Kidney (tissue), 22 donors: ENCODE data around the gene SIGLEC6. TPM values are rescaled to one million over a fixed set of nuclear protein-coding genes. Genes with fewer than 3 reads are reported as not detected.

Experiments
- DNase-seq, 5 donors: peaks; one replicate each; pipeline ENCODE4 v3.0.0-alpha.2; 2013 to 2020
- FAIRE-seq: peaks from 2 replicates; lab custom pipeline; 2012; peaks lifted over from hg19 to GRCh38; lab: Jason Lieb, UNC
- H3K27ac ChIP-seq, 2 donors: one replicate each; pipeline ENCODE4 v1.7.0; 2013; ENCODE audit warnings: low read depth in 2 of 2, low read length in 2 of 2, inconsistent platforms in 1 of 2
- H3K27me3 ChIP-seq: one replicate; pipeline ENCODE4 v1.7.1; 2013; ENCODE audit warnings: low read length, inconsistent platforms; ENCODE audit not compliant: control insufficient read depth, insufficient read depth
- H3K36me3 ChIP-seq, 3 donors: one replicate each; pipeline versions ENCODE4 v1.7.0 to v1.7.1; 2013; ENCODE audit warnings: low read length in 3 of 3, control low read depth in 1 of 3, inconsistent platforms in 1 of 3; ENCODE audit not compliant: insufficient read depth in 3 of 3, control insufficient read depth in 2 of 3
- H3K4me1 ChIP-seq, 3 donors: one replicate each; pipeline versions ENCODE4 v1.7.0 to v1.7.1; 2013; ENCODE audit warnings: low read length in 3 of 3, inconsistent platforms in 1 of 3, low read depth in 1 of 3; ENCODE audit not compliant: control insufficient read depth in 2 of 3, insufficient read depth in 2 of 3
- H3K4me3 ChIP-seq, 3 donors: one replicate each; pipeline versions ENCODE4 v1.7.0 to v1.8.1; 2013; ENCODE audit warnings: low read length in 3 of 3, control low read depth in 1 of 3, inconsistent platforms in 1 of 3
- H3K9ac ChIP-seq, 3 donors: one replicate each; pipeline versions ENCODE4 v1.7.0 to v1.7.1; 2013; ENCODE audit warnings: low read length in 3 of 3, control low read depth in 1 of 3, inconsistent platforms in 1 of 3
- H3K9me3 ChIP-seq, 3 donors: one replicate each; pipeline versions ENCODE4 v1.7.0 to v1.7.1; 2013; ENCODE audit warnings: low read length in 3 of 3, control low read depth in 1 of 3, inconsistent platforms in 1 of 3; ENCODE audit not compliant: control insufficient read depth in 2 of 3, insufficient read depth in 1 of 3
- CTCF ChIP-seq: IDR thresholded peaks from 3 replicates; pipeline ENCODE4 v1.5.1; 2012; ENCODE audit warnings: mild to moderate bottlenecking, moderate library complexity, borderline replicate concordance; ENCODE audit not compliant: insufficient read depth; ENCODE audit errors: extremely low read depth
- intact Hi-C: fragments of 100-400 bp; cut with DNase I; formaldehyde crosslinking; loops from one replicate; pipeline ENCODE4 v1.11.1; 2022
- long read RNA-seq, 10 donors: library from polyadenylated mRNA in 1 of 10; unstranded in 1 of 10; transcript quantifications; one replicate each; pipeline ENCODE4 v2.0.0 and lab custom pipeline, GENCODE V29; 2021 to 2026
- polyA plus RNA-seq: library from polyadenylated mRNA; stranded (reverse); fragments of 350-450 nt; fragmentation: Illumina TruSeq; extraction: RNeasy Lipid Tissue Mini Kit (QIAGEN cat#74804); gene quantifications from one replicate; pipeline ENCODE4 v1.2.3, GENCODE V29; 2014; ENCODE audit warnings: low read depth, low replicate concordance; ENCODE audit not compliant: insufficient read depth
- total RNA-seq: library from RNA; stranded (reverse); fragmentation: NEBNext Ultra II Directional; extraction: Animal tissue kit (Norgen Biotek cat#: 25700); gene quantifications from one replicate; pipeline ENCODE4 v1.2.1, GENCODE V29; 2021
- donor health status: control.
- donor health status: control.
- donor health status: control.
- donor health status: control.
- donor health status: control.
- donor health status: DM: yes; HTN: yes; CAD: no.
- donor health status: Normal renal cell carcinoma (clear cell type).

The SIGLEC6 gene
- total RNA-seq = 4.8 TPM
- polyA plus RNA-seq = not detected
- long read RNA-seq, donor 1 = 0 reads
- long read RNA-seq, donor 2 = 0 reads
- long read RNA-seq, donor 3 = 0 reads
- long read RNA-seq, donor 4 = 0 reads
- long read RNA-seq, donor 5 = 0 reads
- long read RNA-seq, donor 6 = 0 reads
- long read RNA-seq, donor 7 = 0 reads
- long read RNA-seq, donor 8 = 0 reads
- long read RNA-seq, donor 9 = 0 reads
- long read RNA-seq, donor 10 = 0 reads

DNA sequence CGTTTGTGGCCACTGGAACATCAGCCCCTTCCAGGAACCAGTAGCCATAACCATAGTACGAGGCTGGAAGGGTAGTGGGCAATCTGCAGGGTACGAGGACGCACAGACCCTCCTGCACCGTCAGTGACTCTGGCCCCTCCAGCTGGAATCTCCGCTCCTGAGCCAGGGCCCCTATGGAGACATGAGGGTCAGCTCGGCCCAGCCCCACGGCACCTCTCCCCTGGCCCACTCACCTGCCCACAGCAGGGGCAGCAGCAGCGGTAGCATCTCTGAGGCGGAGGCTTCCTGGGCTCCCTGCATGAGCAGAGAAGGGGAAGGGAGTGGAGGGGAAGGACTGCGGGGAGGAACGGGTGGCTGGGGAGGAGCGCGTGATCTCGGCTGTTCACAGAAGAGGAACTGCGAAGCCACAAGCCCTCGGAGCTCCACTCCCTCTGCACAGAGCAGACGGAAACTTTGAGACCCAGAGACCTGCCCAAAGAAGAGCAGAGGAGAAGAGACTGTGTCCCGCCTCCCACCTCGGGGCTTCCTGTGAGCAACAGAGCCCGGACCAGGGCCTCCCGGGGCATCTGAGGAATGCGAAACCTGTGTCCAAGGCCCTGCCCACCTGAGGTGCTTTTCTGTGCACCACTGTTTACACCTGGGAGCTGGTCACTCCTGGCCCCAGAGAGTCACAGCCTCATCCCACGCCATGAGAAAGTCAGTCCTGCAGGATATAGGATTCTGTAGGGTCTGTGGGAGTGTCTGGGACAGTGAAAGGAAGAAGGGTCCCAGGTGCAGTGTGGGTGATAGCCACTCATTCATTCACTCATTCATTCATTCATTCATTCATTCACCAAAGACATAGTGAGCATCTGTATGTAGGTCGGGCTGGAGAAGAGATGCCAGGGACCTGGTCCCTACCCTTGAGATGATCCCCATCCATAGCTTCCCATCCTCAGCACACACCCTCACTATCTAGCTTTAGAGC is at the start of gene SIGLEC6:
Gene SIGLEC6 (minus strand): TSS at position 322 of the 967 bp plus-strand sequence. CDS start 22 bp downstream, at position 300.
- Histone ChIP-seq H3K9ac (no peak within 1 kb of the TSS), H3K4me3 (no peak within 1 kb of the TSS), H3K4me1 (no peaks in the 10 kb centered on the region), H3K27ac (no peak within 1 kb of the TSS), H3K36me3 (no peaks in the 10 kb centered on the region), H3K9me3 (no peaks in the 10 kb centered on the region), H3K27me3 (peaks cover 3% of the 10 kb centered on the region)
- FAIRE-seq = no peak
- intact Hi-C loops = no loop called here
- TF ChIP-seq CTCF = no peak
- DNase-seq = peak in 2 of 5 donors; percentile 8 to 78

DNA sequence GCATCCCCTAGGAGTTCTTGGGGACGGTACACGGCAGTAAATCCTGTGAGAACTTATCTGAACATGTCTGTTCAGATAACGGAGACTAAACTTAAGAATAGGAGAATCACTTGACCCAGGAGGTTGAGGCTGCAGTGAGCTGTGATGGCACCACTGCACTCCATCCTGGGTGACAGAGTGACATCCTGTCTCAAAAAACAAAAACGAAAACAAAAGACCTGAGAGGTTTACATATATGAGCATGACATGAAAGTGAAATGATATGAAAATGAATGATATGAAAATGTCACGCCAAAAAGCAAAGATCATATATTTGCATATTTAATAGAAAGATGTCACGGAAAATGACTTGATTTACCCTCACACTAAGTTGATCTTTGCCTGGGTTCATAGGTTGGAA is 45.4 kb upstream of the SIGLEC6 start:
- no peak for TF ChIP-seq CTCF
- DNase-seq (no peak), FAIRE-seq (no peak)
- H3K4me3 ChIP-seq = no peak overlapping the region
- H3K27ac ChIP-seq = no peak overlapping the region
- H3K27me3 ChIP-seq = no peaks in the 10 kb centered on the region
- no peaks in the 10 kb centered on the region for H3K9me3 ChIP-seq
- H3K36me3 ChIP-seq = peaks cover 0 to 16% (median 14%) of the 10 kb centered on the region in 3 donors
- H3K9ac ChIP-seq = no peak overlapping the region
- peaks cover 0 to 6% (median 0%) of the 10 kb centered on the region in 3 donors for H3K4me1 ChIP-seq
- intact Hi-C loops = no loop called here

GRCh38 chr19:51573331-51573730 is 41.9 kb upstream of the SIGLEC6 start:
- Histone ChIP-seq H3K36me3 (peaks cover 0 to 6% (median 0%) of the 10 kb centered on the region in 3 donors), H3K9me3 (no peaks in the 10 kb centered on the region)
- intact Hi-C loops = no loop called here

More at GRCh38 chr19:51573331-51573730, 41.9 kb upstream of the SIGLEC6 start:
- peaks cover 0 to 9% (median 0%) of the 10 kb centered on the region in 3 donors for H3K4me1 ChIP-seq
- peaks cover 2% of the 10 kb centered on the region for H3K27me3 ChIP-seq
- DNase-seq = no peak
- no peak overlapping the region for H3K9ac ChIP-seq
- no peak overlapping the region for H3K27ac ChIP-seq
- no peak for FAIRE-seq
- H3K4me3 ChIP-seq = no peak overlapping the region
- no peak for TF ChIP-seq CTCF
